NCI-H1105 (cell line): Measurements from ENCODE around the gene MCC.

Experiments used
- DNase-seq: peaks from one replicate; lab custom pipeline; 2025; lab: John Stamatoyannopoulos, UW

The MCC gene

DNA sequence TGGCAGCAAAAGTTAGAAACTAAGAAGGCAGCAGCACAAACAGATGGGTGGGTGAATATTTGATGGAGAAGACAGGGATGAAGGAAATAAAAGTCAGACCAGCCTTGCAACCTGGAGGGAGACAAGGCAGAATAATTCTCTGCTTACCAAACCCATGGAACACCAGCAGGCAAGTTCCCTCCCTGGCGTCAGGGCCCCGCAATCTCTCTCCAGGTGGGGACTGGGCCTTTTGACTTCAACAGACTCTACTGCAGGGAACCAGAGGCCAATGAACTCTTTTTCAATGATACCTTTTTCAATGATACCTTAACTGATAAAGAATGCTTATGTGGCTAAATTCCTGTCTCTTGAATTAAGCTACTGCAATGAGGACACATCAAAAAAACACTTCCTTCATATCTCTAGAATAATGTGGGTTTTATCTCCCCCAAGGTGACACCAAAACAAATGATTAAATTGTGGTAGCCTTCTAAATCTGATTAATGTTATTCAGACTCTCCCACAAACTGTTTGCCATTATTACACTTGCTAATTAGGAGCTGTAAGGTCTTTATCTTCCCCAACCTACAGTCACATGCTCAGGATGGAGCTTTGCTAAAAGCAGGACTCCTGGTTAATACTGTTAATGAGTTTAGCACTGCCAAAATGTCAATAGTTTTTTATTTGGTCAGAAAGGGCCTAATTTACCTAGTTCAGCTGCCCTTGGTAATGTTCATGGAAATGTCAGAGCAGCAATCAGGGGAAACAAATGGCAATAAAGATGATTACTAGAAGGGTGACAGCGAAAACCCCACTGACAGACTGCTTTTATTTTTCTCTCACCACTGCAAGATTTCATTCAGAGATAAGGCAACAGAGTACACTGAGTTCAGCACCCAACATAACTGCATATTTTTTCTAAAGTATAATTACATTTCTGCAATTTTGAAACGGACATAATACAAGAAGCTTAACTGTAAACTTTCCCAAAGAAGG lies 218.9 kb downstream of the MCC start:
- DNase-seq = no peak

DNA sequence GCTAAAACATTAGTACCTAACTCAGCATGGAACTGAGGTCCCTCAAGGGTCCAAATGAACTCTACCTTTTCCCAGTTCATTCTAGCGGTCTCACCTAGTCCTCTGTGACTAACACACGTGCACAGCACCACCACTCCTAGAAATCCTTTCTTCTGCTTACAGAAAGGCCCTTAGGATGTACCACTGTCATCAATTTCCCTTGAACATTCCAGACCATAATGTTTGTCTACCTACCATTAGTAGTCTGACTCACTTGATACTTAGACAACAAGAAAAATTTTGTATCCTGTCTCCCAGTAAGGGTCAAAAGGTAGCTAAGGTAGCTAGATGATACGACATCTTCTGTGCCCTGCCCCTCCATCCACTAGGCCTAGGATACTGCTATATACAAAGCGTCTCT lies 220.0 kb downstream of the MCC start:
- no peak for DNase-seq

DNA sequence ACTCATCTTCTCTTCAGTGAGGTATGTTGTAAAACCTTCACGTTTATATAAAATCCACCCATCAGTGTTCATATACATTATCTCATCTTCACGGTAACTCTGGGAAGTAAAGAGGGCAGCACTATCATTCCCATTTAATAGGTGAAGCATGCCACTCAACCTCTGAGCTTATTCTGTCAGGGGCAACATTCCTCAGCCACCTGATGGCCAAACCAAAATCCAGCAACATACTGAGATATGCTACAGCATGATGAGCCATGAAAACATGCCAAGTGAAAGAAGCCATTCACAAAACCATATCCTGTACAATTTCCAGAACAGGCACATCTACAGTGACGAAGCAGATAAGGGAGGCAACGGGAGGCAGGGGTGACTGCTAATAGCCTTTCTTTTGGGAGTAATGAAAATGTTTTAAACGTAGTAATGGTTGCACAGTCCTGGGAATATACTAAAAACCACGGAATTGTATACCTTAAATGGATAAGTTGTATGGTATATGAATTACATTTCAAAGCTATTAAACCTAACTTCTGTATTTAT lies 220.8 kb downstream of the MCC start:
- DNase-seq = no peak

DNA sequence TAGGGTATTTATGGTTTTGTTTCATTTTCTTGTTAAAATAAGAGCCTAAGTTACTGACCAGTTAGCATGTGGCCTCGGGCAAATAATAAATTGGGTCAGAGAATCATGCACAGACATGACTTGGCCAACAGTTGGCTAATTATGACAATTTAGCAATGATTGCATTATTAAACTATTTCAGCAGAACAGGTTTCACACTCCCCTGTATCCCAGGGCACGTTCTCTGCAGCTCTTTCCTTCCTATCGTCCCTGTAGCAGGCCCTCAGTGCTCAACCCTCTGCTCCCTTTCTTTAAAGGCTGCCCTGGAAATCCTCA lies 221.4 kb downstream of the MCC start:
- no peak for DNase-seq

DNA sequence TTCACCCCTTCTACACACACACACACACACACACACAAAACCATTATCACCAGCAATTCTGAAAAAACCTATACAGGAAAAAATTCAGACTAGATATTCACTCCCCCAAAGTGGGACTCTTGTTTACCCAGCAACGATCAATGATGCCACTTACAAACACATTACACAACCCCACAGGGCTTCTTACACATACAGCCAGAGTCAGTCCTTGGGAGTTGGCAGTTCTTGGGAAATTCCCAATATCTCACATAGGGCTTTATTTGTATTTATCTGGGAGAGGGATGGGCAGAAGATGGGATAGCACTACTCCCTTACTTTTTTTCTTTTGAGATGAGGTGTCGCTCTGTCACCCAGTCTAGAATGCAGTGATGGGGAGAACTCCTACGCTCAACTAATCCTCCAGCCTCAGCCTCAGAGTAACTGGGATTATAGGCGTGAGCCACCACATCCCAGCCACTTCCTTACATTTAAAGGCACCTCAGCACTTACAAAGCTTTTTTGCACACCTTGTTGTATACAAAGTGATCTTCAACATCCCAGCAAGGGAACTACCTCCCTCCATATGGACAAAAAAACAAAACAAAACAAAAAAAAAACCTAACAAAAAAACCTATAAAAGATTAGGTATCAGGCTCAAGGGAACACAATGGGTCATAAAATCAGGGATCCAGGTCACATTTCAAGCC lies 221.9 kb downstream of the MCC start:
- DNase-seq = no peak

DNA sequence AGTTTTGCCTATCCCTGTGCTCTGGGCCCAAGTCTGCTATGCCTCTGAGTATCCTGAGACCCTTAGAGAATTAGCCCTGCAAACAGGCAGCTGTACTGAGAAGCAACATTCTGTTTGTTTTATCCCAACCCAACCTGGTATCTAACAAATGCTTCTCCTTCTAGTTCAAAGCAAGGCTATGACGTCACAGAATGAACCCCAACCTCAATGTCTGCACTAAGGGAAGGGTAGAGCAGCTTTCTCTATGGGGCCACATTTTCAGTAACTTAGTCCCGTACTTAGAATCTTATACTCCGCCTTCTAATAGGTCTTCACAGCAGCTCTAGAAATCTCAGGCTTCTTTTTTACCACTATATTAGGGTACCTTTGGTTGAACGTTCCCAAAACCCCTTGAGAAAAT lies 223.1 kb downstream of the MCC start:
- DNase-seq = no peak

DNA sequence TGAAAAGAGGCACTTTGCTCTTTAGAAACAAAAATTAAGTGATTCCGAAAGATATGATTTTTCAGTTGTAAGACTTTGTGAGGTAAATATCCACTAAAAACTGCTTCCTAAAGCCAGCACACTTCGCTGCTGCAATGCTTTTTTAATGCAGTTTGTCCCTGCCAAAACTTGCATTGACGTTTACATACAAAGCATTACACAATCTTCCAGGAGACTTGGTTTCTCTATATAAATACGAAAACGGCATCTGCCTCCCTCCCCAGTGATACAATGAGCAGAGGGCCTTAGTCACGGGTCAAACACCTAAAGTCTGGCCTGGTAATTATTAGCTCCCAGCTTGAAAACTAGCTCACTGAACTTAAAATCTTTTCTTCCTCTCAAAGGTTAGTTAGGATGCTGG lies 224.2 kb downstream of the MCC start:
- DNase-seq = no peak

DNA sequence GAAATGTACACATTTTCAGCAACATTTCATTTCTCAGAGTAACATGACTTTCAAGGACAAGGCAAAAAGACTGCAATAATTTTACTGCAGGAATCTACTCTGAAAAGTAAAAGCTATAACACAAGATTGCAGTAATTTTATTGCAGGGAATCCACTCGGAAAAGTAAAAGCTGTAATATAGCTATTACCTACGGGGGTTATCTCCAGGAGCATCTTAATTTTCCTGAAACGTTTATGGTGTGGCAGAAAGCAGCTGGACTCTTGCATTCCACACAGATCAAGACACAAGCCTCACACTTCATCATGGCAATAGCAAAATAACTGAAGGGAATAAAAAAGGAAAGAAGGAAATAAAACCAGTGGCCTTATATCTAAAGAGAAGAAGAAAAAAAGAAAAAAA lies 224.7 kb downstream of the MCC start:
- DNase-seq = no peak

DNA sequence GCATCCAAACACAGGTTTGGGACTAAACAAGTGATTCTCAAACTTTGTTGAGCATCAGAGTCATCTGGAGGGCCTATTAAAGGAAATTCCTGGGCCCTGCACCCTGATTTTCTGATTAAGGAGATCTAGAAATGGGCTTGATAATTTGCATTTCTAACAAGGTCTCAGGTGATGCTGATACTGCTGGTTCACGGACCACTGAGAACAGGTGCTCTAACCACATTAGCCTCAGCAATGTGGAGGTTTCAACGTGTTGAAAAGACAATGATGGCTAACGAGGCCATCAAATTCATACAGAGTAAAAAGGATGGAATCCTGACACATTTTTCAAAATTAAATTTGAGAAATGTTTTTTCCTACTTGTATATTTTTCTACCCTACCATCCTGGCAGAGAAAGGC lies 225.6 kb downstream of the MCC start:
- DNase-seq = no peak

DNA sequence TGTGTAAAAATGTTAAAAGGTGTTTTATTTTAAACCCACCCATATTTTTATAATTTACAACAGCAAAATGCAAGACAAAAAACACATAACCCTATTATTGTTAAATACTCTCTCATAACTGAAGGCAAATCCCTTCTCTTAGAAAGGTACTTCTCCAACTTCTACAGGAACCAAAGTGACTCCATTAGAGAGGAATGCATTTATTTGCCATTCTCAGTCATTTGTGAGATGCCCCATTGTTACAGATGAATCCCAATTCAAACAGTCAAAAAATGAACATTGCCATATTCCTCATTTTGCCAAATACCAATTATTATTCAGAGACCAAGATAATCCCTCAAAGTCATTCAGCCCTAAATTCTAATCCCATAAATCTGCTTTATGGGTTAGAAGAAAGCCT lies 229.2 kb downstream of the MCC start:
- DNase-seq = no peak

DNA sequence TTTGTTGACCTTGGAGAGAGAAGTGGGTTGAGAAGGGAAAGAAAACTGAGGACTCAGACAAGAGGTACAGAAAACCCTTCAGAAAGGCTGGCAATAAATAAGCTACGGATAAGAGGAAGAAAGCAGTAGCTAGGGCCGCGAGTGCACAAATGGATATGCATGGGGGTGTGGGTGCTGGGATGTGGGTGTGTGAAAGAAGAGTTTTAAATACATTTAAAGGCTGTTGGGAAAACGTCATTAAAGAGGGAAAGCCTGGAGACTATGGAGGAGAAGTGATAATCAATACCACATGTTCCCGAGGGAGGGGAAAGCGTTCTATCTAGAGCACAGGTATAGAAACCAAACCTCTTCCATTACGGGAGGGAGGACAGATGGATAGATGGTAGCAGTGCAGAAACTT lies 230.7 kb downstream of the MCC start:
- no peak for DNase-seq

DNA sequence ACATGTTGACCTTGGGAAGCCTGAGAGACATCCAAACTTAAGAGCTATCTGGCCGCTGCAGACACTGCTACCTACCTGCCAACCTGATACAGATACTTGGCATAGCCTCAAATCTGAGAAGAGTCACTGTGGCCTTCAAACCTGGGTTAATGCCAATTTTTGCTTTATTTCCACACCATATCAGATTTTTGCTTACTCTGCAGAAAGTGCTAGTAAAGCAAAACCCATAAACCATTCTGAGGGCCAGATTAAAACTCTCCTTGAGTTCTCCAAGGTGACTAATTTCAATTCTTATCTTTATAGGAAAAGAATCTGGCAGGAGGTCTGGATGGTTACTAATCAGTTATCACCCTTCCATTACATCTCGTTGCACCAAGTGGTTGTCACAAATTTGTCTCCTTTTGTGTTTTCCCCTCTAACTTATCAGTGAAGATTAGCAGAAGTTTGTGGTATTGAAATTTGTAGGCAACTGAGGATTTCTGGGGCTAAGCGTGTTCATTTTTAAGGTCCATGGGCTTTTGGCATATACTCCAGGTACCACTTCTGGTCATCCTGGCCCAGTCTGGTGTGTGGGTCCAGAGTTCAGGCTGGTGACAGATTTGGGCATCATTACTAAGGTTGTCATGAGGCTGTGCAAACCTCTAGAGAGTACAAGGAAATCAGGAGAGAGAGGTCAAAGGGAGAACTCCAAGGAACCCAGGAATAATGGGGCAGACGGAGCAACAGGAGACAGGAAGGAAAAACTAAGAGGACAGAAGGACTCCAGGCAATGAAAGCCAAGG lies 231.4 kb downstream of the MCC start:
- DNase-seq = no peak

DNA sequence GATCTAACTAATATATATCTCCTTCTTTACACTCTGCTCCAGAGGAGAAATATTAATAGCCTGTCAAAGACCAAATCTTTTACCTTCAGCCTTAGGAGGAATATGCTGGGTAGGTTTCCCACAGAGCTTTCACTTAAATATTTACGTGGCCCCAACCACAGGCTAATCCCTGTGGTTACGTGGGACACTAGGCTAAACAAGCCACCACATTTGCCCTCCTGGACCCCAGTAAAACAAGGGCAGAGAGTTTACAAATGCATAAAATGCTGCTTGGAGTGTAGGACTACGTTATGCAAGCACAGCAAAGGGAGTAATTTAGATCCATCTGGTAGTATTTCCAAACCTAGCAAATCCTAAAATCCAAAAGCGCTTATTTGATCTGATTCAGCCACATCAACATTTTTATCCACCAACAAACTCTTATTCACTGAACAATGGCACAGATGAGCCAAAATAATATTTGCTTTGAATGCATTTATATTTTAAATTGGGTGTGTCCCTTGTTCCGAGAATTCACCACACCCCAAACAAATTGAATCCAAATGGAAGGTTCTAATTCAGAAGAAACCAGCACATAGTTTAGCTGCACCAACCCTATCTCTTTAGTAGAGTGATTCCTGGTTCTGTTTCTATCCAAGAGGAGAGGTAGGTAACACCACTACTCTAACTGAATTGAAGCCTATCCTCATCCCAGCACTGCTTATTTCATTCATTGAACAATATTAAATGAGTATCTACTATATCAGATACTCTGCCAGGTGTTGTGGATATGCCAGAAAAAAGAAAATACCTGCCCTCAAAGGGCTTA lies 232.5 kb downstream of the MCC start:
- DNase-seq = no peak

DNA sequence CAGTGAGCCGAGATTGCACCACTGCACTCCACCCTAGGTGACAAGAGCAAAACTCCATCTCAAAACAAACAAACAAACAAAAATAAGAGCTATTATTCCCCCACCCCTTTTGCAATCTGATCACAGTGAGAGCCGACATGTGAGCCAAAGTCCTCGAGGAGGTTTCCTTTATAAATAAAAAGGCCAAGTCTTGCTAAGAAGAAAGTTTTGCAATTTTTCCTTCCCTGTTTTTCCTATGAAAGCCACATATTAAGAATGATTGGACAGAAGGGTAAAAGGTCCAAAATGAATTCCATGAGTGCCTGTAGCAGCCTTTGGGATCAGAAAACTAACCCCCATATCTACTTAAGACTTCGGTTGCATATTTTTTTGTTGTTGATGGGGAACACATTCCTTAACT lies 233.1 kb downstream of the MCC start:
- DNase-seq = no peak

DNA sequence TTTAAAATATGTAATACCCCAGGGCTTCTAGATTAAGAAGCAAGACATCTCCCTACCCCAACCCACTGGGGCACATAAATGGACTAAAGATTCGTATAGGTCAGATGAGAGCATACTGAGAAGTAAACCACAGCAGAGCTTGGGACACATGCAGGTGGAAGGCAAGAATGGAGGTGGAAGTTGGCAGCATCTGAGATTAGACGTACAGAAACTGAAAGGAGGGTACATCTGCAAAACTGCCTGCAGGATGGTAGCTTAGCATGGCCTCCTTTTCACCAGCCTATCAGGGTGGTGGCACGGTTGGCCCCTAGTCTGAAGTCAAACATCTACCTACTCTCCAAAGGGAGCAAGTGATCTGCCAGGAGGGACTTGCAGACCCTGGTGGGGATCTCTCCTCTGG lies 235.2 kb downstream of the MCC start:
- DNase-seq = no peak

DNA sequence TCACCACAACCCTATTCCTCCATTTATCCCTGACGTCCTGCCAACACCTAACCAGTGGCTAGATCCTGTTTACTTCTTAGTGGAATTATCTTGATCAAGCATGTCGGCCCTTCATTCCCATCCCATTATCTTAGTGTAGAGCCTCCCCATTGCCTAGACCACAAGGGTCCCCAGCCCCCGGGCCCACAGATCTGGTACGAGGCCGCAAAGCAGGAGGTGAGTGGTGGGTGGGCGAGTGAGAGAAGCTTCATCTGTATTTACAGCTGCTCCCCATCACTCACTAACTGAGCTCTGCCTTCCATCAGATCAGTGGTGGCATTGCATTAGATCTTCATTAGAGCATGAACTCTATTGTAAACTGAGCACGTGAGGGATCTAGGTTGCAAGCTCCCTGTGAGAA lies 236.2 kb downstream of the MCC start:
- DNase-seq = no peak

DNA sequence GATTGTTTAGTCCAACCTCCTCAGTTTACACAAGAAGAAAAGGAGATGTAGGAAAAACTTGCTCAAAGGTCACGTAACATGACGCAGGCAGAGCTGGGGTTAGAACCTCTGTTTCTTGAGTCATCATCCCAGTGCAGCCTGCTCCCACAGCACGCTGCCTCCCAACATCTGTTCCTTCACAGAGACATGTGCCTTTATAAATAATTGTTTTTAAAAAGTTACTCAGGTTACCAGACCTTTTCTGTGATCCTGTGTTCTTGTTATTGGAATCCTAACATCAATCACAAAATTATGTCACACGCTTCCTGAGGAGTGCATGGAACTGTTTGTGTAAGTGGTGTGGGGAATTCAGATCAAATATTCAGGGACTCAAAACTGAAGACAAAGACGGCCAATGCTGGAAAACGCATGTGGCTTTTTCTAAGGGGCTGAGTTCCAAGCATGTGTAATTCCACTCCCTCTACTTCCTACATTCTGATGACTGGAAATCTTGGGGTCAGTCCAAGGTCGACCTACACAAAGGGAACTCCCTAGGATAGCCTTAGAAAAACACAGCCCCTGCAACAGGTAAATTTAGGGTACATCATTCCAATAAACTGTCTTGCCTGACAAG lies 237.8 kb downstream of the MCC start:
- no peak for DNase-seq

DNA sequence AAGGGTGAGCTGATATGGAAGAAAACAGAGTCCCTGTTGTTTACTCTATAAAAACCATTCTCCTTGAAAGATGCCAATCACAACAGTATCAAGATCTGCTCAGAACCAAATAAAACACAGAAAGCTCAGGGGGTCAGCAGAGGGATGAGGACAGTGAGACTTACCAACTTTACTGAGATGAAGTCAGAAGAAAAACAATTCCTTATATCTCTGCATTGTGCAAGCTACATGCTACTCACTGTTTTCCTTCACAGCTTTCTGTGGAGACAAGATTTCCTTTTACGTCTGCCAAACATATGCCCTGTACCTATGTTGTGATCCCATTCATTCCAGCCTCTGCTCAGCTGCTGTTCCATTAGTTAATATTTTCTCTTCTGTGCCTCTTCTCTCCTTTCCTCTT lies 239.0 kb downstream of the MCC start:
- no peak for DNase-seq

DNA sequence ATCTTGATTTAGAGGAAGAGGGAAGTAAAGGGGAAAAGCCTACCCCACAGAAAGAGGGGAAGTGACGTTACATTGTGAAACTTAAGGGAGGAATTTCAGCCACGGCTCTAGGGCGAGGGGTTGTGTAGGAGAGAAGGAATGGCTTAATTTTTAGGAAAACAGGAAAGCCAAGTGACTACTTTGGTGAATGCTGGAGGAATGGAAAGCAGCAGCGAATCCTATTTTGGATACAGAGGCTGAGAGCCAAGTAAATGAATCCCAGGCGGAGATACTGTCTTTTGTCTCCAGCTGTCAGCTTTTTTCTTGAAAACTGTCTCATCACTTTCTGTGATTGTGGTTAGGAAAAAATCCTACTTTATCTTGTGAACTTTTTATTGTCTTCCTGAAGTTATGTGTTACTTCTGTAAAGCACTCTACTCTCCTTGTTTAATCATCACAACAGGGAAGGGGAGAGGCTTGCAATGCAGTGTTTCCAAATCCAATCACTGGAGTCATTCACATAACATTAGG lies 241.8 kb downstream of the MCC start:
- DNase-seq = no peak

DNA sequence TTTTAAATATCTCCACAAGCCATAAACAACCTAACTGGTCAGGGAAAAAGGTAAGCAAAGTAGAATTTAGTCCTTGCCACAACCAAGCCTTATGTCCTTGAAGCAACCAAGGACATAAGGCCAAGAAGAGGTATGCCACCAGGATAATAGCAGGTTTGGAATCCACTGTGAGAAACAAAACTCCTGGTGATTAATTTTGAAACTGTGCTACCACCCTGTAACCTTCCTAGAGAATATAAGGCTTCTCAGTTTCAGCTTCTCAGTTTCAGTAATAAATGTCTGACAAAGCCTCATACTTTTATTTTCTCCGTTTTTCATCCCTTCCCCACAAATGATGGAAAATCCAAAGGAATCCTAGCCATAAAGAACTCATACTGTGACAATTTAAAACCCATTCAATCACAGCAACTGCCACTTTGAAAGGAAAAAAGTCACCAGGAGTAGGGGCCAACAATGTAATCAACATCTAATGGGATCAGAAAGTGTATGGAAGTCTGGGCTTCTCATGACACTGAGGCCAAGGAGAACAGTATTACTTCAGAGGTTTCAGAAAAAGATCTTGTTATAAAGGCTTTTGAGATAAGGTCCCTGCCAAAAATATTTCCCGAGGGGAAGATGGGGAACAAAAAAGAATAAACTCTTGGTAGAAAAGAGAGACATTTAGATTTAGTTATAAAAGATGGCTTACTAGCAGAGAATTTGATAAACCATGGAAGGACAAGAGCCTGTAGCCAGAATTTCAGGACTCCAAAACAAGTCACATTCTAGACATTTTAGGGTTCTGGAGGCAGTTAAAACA lies 242.6 kb downstream of the MCC start:
- DNase-seq = no peak
